Right hindlimb (tissue), 1 donor: ENCODE results near the gene LIN9.

ENCODE experiments used
- DNase-seq: peaks from one replicate; pipeline ENCODE4 v3.0.0-alpha.2; 2018

Gene LIN9

DNA sequence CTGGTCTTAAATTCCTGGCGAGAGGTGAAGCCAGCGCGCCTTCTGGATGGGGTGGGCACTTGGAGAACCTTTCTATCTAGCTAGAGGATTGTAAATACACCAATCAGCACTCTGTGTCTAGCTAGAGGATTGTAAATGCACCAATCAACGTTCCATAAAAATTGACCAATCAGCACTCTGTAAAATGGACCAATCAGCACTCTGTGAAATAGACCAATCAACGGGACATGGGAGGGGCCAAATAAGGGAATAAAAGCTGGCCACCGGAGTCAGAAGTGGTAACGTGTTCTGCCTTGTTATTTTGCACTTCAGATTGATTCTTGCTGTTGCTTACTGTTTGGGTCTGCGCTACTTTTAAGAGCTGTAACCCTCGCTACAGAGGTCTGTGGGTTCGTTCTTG is 12.0 kb upstream of the LIN9 start:
- no peak for DNase-seq

GRCh38 chr1:226318471-226318870 is 9.5 kb upstream of the LIN9 start:
- DNase-seq: no peak

DNA sequence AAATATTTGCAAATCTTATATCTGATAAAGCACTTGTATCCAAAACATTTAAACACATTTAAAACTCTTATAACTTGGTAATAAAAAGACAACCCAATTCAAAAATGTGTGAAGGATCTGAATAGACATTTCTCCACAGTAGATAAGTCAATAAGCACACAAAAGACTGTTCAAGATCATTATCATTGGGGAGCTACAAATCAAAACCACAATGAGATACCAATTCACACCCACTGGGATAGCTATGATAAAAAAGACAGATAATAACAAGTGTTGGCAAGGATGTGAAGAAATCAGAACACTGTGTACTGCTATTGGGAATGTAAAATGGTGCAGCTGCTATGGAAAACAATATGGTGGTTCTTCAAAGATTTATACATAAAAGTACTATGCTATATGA is 5.1 kb upstream of the LIN9 start:
- no peak for DNase-seq

GRCh38 chr1:226312065-226312464 is 3.1 kb upstream of the LIN9 start:
- DNase-seq: no peak

GRCh38 chr1:226311376-226311775 is 2.4 kb upstream of the LIN9 start:
- DNase-seq: no peak

GRCh38 chr1:226310637-226311195 is 1.8 kb upstream of the LIN9 start:
- DNase-seq: no peak

DNA sequence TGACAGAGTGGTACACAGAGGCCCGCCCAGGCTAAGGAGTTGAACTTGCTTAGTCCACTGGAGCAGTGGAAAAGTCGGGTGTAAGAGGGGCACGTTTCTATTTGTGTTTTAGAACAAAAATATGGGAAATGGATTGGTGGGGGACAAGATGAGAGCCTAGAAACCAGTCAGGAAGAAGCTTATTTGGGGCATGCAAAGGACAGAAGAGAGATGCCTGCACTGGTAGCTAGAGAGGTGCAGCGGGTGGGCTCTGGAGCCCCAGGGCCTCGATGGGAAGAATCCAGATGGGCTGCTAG is 1.2 kb upstream of the LIN9 start:
- no peak for DNase-seq

GRCh38 chr1:226309398-226310244 is 657 bp upstream of the LIN9 start:
- no peak for DNase-seq

DNA sequence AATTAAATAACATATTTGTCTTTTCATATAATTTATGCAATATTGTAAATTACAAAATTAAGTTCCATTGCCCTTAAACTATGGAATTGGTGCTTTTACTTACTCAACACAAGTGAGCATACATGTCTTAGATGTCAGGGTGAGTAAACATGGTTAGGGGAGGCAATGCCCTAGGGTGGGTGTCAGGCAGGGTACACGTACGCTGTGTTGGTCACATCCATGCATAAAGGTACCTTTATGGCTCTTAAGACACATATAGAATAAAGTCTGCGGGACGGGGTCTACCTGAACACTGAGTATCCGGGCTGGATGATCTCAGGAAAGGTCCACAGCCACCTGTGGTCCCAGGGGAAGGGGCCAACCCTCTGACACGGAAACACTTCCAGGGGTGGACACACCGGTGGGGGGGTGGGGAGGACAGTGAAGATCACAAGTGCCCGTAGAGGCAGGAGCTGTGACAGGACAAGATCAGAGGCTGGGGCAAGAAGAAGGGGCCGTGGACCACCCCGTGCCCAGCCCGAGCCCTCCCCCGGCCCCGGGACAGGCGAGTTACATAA is 720 bp downstream of the LIN9 start:
- no peak for DNase-seq

DNA sequence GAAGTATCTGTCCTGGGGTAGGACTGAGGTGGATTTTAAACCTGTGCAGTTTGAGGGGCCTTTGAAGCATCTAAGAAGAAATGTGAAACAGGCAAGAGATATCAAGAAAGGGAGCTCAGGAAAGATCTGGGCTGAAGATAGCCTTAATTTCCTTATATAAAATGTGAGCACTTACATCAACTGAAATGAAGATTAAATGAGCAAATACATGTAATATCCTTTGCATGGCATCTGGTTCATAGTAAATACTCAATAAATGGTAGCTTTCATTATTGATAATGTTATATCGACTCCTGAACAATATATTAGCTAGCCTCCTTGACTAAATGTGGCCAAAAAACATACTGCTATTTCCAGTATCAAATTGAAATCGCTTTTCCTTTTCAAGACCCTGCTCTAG is 2.5 kb downstream of the LIN9 start:
- DNase-seq: no peak

- no peak for DNase-seq
These were observed 3.8 kb downstream of the LIN9 start for GRCh38 chr1:226305184-226305583.

GRCh38 chr1:226304291-226304955 is 4.5 kb downstream of the LIN9 start:
- DNase-seq: no peak

GRCh38 chr1:226302731-226303130 is 6.2 kb downstream of the LIN9 start:
- no peak for DNase-seq

- no peak for DNase-seq
These were observed 12.1 kb downstream of the LIN9 start for GRCh38 chr1:226296911-226297310.

DNA sequence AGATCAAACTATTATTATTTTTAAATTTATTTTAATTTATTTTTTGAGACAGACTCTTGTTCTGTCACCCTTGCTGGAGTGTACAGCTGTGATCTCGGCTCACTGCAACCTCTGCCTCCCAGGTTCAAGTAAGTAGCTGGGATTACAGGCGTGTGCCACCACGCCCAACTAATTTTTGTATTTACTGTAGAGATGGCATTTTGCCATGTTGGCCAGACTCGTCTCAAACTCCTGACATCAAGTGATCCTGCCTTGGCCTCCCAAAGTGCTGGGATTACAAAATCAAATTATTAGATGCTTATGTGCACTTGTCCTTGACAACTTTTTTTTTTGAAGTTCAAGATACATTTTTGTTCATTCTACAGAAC is 15.4 kb downstream of the LIN9 start:
- no peak for DNase-seq

DNA sequence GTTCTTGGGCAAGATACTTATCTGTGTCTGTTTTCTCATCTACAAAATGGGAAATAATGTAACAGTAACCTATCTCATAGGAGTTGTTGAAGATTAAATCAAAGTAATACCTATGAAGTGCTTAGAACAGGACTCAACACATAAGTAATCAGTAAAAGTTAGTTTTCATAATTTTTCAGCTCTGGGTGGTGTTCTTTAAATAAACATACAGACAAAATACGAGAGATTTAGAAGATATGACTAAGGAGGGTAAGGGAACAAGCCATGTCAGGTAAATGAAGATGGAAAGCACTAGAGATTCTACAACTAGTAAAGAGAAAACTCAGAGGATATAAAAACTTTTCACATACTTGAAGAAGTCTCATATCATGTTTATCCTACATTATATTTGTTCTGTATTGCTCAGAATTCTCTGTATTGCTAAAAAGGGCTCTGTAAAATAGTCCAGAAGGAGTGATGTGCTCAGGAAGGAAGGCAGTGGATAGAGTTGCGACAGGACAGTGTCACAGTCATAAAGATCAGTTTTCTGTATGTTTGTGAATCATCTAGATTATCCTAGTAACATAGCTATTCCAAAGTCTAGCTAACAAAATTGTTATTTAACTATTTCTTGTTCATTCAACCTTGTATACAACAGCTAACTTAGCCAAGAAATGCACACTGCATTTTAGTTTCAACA is 16.0 kb downstream of the LIN9 start:
- no peak for DNase-seq

- no peak for DNase-seq
These were observed 21.4 kb downstream of the LIN9 start for GRCh38 chr1:226287587-226287986.

GRCh38 chr1:226281058-226281457 is 27.9 kb downstream of the LIN9 start:
- DNase-seq: no peak

DNA sequence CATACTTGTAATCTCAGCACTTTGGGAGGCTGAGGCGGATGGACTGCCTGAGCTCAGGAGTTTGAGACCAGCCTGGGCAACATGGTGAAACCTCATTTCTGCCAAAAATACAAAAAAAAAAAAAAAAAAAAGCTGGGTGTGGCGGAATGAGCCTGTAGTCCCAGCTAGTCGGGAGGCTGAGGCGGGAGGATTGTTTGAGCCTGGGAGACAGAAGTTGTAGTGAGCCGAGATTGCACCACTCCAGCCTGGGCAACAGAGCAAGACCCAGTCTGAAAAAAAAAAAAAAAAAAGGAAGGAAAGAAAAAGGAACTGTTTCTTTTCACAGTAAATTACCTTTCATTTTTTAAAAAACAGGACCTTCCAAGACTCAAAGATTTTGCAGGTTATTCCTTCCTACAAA is 29.5 kb downstream of the LIN9 start:
- no peak for DNase-seq

GRCh38 chr1:226277897-226278296 is 31.1 kb downstream of the LIN9 start:
- no peak for DNase-seq

DNA sequence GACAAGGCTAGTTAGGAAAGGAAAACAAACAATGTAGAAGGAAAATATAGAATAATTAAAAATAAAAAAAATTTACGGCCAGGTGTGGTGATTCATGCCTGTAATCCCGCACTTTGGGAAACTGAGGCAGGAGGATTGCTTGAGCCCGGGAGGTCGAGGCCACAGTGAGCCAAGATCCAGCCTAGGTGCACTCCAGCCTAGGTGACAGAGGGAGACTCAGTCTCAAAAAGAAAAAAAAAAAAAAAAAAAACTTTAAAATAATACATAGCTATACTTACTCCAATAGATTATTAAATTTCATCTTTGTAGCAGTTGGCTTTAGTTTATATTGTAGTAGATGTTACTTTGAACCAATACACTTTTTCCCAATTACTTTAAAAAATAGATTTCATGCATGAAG is 32.0 kb downstream of the LIN9 start:
- DNase-seq: no peak

GRCh38 chr1:226276077-226276682 is 32.8 kb downstream of the LIN9 start:
- no peak for DNase-seq

DNA sequence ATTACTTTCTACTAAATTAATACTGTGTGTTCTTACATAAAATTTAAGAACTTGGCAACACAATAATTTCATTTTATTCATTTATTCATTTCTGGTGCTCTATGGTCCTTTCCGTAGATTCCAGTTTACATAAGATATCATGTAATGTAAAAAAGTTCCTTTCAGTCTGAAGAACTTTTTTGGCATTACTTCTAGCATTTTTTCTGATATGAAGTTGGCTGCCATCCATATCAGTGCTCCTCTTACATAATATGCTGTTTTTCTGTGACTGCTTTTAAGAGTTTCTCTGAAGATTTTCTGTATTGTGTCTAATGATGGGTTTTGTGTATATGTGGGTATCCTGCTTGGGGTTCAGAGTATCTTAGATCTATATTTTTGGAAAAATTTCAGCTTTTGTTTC is 34.8 kb downstream of the LIN9 start:
- no peak for DNase-seq
